ENCODE results near the gene FMO1.

GRCh38 chr1:171218661-171219060 is 29.6 kb upstream of the FMO1 start:
- TF ChIP-seq CTCF (conservative IDR thresholded peaks at IDR 0.05) (no peak), EZH2 (IDR thresholded peaks at IDR 0.05; ENCODE audit: low read depth) (no peak)
